K562 (cell line): Measurements from ENCODE around the gene ZCCHC14.

ENCODE experiments used
- ASH1L ChIP-seq: fragments of 450-650 bp; IDR thresholded peaks from 2 replicates; pipeline ENCODE4 v1.6.1; 2018; ENCODE audit warnings: borderline replicate concordance, mild to moderate bottlenecking, low read depth; ENCODE audit not compliant: partially characterized antibody
- CTBP1 ChIP-seq: fragments of 450-650 bp; IDR thresholded peaks from 2 replicates; pipeline ENCODE4 v1.6.1; 2016; ENCODE audit warnings: borderline replicate concordance
- CTCFL ChIP-seq: IDR thresholded peaks from 2 replicates; pipeline ENCODE4 v1.6.1; 2011; ENCODE audit warnings: borderline replicate concordance, low read depth, mild to moderate bottlenecking, moderate library complexity, low read length; ENCODE audit not compliant: insufficient read depth, poor library complexity, severe bottlenecking
- JUN ChIP-seq, 2 experiments: sonication (generic) in 1 of 2; formaldehyde crosslinking in 1 of 2; IDR thresholded peaks; 2 replicates each; pipeline versions ENCODE4 v1.6.1 to v1.8.0; 2012 to 2022; ENCODE audit warnings: borderline replicate concordance in 2 of 2, mild to moderate bottlenecking in 2 of 2, improper control_type of control experiment in 1 of 2, low read depth in 1 of 2, low read length in 1 of 2, missing genetic modification reagents in 1 of 2
- LARP7 ChIP-seq: fragments of 450-650 bp; IDR thresholded peaks from 2 replicates; pipeline ENCODE4 v1.6.1; 2016
- PHF21A ChIP-seq: fragments of 450-650 bp; IDR thresholded peaks from 2 replicates; pipeline ENCODE4 v1.6.1; 2017; ENCODE audit warnings: low read depth, borderline replicate concordance
- POLR2A ChIP-seq: fragments of 450-650 bp; conservative IDR thresholded peaks from 2 replicates; pipeline ENCODE4 v1.6.1; 2016
- POLR2AphosphoS5 ChIP-seq: IDR thresholded peaks from 2 replicates; pipeline ENCODE4 v1.6.1; 2011; ENCODE audit warnings: mild to moderate bottlenecking, low read depth, low read length, moderate library complexity; ENCODE audit not compliant: control insufficient read depth, insufficient read depth
- SAFB2 ChIP-seq: fragments of 200-400 bp; formaldehyde crosslinking; IDR thresholded peaks from 2 replicates; pipeline ENCODE4 v1.6.1; 2018; ENCODE audit warnings: borderline replicate concordance, low read length, low read depth, moderate library complexity; ENCODE audit not compliant: severe bottlenecking
- SIN3A ChIP-seq, 2 experiments: fragments of 150-350 bp in 1 of 2; IDR thresholded peaks; 2 replicates each; pipeline ENCODE4 v1.6.1; 2011 to 2016; ENCODE audit warnings: borderline replicate concordance in 2 of 2, low read depth in 2 of 2, low read length in 2 of 2, mild to moderate bottlenecking in 2 of 2, moderate library complexity in 2 of 2; ENCODE audit not compliant: control insufficient read depth in 1 of 2
- SRSF9 ChIP-seq: fragments of 200-400 bp; formaldehyde crosslinking; IDR thresholded peaks from 2 replicates; pipeline ENCODE4 v1.6.1; 2017; ENCODE audit warnings: low read depth, low read length, borderline replicate concordance
- YY1 ChIP-seq, 3 experiments: IDR thresholded peaks; 2 replicates each; pipeline ENCODE4 v1.6.1; 2011; ENCODE audit warnings: low read length in 2 of 3, mild to moderate bottlenecking in 2 of 3, moderate library complexity in 2 of 3, borderline replicate concordance in 1 of 3, control low read depth in 1 of 3, low read depth in 1 of 3; ENCODE audit not compliant: insufficient read depth in 3 of 3, insufficient replicate concordance in 2 of 3, control insufficient read depth in 1 of 3, insufficient read length in 1 of 3; ENCODE audit errors: extremely low read depth in 1 of 3
- TF ChIP-seq, protein P1 (sequence below), 3 experiments: IDR thresholded peaks in 2 of 3; conservative IDR thresholded peaks in 1 of 3; 2 replicates each; pipeline ENCODE4 v1.5.1; 2011 to 2012; ENCODE audit warnings: low read length in 3 of 3, mild to moderate bottlenecking in 3 of 3, control low read depth in 2 of 3, improper control_type of control experiment in 1 of 3, inconsistent platforms in 1 of 3, low read depth in 1 of 3, mixed read lengths in 1 of 3, moderate library complexity in 1 of 3; ENCODE audit not compliant: insufficient read depth in 2 of 3
- TF ChIP-seq, protein P2 (sequence below), 2 experiments: fragments of 450-650 bp; formaldehyde crosslinking in 1 of 2; IDR thresholded peaks; 2 replicates each; pipeline versions ENCODE4 v1.4.0 to v1.6.1; 2014 to 2020; ENCODE audit warnings: mild to moderate bottlenecking in 2 of 2, borderline replicate concordance in 1 of 2, low read depth in 1 of 2

DNA sequence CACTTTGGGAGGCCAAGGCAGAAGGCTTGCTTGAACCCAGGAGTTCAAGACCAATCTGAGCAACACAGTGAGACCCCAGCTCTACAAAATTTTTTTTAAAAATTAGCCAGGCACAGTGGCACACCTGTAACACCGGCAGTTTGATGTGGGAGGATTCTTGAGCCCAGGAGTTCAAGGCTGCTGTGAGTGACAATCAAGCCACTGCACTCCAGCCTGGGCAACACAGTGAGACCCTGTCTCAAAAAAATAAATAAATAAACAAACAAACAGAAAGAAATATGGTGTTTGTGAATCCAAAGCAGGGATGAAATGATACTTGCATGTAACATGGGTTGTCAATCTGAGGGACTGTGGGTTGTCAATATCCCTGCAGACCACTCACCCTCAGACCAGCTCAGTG, 125.9 kb downstream of the ZCCHC14 start:
- TF ChIP-seq LARP7 (no peak), YY1 (IDR thresholded peaks at IDR 0.05; ENCODE audit: borderline replicate concordance in 1 of 3, control insufficient read depth in 1 of 3, extremely low read depth in 1 of 3, insufficient read depth in 3 of 3, insufficient read length in 1 of 3, insufficient replicate concordance in 2 of 3, low read depth in 1 of 3, low read length in 2 of 3) (no peak), PHF21A (no peak), POLR2A (no peak), CTCFL (no peak), SAFB2 (no peak), POLR2AphosphoS5 (no peak), ASH1L (no peak), SIN3A (IDR thresholded peaks at IDR 0.05; ENCODE audit: borderline replicate concordance in 2 of 2, control insufficient read depth in 1 of 2, low read depth in 2 of 2, low read length in 2 of 2) (no peak), CTBP1 (no peak), JUN (IDR thresholded peaks at IDR 0.05; ENCODE audit: borderline replicate concordance, low read depth, low read length) (no peak), JUN (CRISPR knock-in tag; IDR thresholded peaks at IDR 0.05; ENCODE audit: borderline replicate concordance) (no peak), SRSF9 (no peak)
- TF ChIP-seq, protein P1, sequence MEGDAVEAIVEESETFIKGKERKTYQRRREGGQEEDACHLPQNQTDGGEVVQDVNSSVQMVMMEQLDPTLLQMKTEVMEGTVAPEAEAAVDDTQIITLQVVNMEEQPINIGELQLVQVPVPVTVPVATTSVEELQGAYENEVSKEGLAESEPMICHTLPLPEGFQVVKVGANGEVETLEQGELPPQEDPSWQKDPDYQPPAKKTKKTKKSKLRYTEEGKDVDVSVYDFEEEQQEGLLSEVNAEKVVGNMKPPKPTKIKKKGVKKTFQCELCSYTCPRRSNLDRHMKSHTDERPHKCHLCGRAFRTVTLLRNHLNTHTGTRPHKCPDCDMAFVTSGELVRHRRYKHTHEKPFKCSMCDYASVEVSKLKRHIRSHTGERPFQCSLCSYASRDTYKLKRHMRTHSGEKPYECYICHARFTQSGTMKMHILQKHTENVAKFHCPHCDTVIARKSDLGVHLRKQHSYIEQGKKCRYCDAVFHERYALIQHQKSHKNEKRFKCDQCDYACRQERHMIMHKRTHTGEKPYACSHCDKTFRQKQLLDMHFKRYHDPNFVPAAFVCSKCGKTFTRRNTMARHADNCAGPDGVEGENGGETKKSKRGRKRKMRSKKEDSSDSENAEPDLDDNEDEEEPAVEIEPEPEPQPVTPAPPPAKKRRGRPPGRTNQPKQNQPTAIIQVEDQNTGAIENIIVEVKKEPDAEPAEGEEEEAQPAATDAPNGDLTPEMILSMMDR (IDR thresholded peaks at IDR 0.05 in 2 of 3, conservative IDR thresholded peaks at IDR 0.05 in 1 of 3; ENCODE audit: insufficient read depth in 2 of 3, low read depth in 1 of 3, low read length in 3 of 3): no peak
- TF ChIP-seq, protein P2, sequence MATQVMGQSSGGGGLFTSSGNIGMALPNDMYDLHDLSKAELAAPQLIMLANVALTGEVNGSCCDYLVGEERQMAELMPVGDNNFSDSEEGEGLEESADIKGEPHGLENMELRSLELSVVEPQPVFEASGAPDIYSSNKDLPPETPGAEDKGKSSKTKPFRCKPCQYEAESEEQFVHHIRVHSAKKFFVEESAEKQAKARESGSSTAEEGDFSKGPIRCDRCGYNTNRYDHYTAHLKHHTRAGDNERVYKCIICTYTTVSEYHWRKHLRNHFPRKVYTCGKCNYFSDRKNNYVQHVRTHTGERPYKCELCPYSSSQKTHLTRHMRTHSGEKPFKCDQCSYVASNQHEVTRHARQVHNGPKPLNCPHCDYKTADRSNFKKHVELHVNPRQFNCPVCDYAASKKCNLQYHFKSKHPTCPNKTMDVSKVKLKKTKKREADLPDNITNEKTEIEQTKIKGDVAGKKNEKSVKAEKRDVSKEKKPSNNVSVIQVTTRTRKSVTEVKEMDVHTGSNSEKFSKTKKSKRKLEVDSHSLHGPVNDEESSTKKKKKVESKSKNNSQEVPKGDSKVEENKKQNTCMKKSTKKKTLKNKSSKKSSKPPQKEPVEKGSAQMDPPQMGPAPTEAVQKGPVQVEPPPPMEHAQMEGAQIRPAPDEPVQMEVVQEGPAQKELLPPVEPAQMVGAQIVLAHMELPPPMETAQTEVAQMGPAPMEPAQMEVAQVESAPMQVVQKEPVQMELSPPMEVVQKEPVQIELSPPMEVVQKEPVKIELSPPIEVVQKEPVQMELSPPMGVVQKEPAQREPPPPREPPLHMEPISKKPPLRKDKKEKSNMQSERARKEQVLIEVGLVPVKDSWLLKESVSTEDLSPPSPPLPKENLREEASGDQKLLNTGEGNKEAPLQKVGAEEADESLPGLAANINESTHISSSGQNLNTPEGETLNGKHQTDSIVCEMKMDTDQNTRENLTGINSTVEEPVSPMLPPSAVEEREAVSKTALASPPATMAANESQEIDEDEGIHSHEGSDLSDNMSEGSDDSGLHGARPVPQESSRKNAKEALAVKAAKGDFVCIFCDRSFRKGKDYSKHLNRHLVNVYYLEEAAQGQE (IDR thresholded peaks at IDR 0.05; ENCODE audit: borderline replicate concordance): no peak
- TF ChIP-seq, protein P2 (CRISPR knock-in tag; IDR thresholded peaks at IDR 0.05; ENCODE audit: low read depth): no peak
